Fibroblast of the conjunctiva (primary cell): ENCODE data around the gene EXTL1.

Source experiments
- DNase-seq: peaks from one replicate; pipeline ENCODE4 v3.0.0-alpha.2; 2010; ENCODE audit warnings: low read depth

Gene EXTL1

GRCh38 chr1:25997828-25998761, 23.5 kb upstream of the EXTL1 start, which contains the start of gene PAFAH2:
TSS of gene PAFAH2 (minus strand) at chr1:25998063. CDS start at chr1:25990816, 7,247 bp downstream.
- peak; percentile 98 for DNase-seq

GRCh38 chr1:25999041-25999800, 22.4 kb upstream of the EXTL1 start:
- DNase-seq = no peak

GRCh38 chr1:26003262-26003661, 18.3 kb upstream of the EXTL1 start:
- no peak for DNase-seq

DNA sequence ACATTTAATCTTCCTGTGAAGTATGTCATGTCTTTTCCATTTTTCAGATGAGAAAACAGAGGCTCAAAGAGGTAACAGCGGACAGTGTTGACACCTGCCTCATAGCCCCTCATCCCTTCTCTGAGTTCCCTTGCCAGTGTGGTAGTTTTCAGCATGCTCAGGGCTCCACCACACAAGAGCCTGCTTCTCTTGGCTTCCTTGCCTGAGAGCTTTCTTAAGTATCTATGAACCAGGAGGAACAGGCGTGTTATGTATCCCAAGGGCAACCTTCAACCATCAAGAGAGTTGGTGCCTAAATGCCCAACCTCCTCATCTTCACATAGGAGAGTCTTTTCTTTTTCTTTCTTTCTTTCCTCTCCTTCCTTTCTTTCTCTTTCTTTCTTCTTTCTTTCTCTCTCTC, 17.8 kb upstream of the EXTL1 start:
- no peak for DNase-seq

- DNase-seq = no peak
These were observed 16.0 kb upstream of the EXTL1 start for GRCh38 chr1:26005434-26006105.

- no peak for DNase-seq
These were observed 14.9 kb upstream of the EXTL1 start for GRCh38 chr1:26006710-26007109.

GRCh38 chr1:26009796-26010447, 11.7 kb upstream of the EXTL1 start:
- DNase-seq = no peak

GRCh38 chr1:26010825-26011224, 10.8 kb upstream of the EXTL1 start:
- DNase-seq = no peak

- DNase-seq = no peak
These were observed 8.7 kb upstream of the EXTL1 start for GRCh38 chr1:26012864-26013263.

DNA sequence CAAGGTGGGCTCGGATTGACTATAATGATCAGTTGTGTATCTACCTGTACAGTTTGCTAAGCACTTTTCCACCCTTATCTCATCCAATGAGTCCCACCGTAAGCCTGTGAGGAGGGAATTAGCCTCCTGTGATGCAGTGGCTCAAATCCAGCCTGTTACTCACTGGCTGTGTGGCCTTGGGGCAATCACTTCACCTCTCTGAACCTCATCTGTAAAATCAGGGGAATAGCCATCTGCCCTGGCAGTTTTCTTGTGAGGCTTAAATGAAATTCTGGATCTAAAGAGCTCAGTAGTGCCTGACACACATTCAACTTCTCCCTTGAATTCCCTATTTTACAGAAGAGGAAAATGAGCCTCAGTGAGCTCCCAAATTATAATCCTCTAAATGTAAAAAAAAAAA, 7.4 kb upstream of the EXTL1 start:
- DNase-seq = no peak

DNA sequence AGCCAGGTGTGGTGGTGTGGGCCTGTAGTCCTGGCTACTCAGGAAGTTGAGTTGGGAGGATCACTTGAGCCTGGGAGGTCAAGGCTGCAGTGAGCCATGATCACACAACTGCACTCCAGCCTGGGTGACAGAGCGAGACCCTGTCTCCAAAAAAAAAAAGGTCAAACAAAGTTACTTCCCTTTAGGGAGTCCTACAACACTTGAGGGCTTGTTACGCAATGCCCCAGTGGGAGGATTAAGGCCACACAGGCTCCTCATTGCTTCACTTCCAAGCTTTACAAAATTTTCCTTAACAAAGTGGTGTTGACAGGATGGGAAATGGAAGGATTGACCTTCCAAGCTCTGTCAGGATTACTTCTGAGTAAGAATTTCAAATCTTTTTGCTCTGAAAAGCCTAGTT, 6.2 kb upstream of the EXTL1 start:
- peak; percentile 23 for DNase-seq

DNA sequence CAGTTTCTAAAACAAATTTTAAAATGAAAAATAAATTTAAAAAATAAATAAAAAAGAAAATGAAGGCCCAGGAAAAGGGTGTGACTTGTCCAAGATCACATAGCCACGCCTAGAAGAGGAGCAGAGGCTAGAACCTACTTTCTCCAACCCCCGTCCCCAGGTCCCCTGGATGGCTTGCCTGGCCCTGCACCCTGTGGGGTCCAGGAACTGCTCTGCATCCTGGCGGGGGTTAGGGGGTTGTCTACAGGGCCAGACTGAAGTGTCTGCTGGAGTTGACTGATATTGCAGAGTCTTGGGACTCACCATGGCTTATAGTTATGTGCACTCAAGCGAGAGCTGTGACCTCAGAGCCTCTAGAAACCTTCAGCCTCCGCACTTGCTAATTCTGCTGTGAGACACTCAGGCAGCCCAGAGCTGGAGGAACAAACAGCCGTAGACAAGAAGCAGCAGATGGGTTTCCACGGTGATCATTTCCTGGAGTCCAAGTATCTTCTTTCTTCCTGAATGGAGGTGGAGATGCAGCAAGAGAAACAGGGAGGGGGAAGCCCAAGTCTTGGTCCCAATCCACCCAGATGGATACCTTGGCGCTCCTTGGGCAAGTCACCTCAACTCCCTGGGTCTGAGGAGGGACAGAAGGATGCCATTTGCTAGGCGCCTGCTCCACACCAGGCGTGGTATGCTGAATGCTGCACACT, 5.2 kb upstream of the EXTL1 start:
- no peak for DNase-seq

DNA sequence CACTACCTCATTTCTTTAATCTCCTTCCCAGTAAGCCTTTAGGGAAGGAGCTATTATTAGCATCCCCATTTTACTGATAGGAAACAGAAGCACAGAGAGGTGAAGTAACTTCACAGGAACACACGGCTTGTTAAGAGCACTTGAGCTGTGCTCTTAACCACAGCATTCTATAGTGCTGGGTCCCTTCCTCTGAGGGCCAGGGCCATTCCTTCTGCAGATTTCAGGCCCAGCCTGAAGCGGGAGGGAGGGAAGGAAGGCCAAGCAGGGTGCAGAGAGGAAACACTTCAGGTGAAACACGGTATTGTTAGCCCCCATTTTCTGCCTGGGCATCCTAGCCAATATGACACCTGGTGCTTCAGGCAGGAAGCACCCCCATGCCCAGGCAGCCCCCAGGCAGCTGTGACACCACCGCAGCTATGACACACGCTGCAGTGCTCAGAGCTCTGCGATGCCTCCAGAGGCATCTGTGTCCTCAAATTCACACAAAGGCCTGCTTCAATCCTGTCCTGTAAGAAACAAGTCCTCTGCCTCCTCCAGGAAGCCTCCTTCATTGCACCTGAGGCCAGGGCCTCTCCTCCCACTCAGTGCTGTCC, 4.5 kb upstream of the EXTL1 start:
- DNase-seq = no peak

DNA sequence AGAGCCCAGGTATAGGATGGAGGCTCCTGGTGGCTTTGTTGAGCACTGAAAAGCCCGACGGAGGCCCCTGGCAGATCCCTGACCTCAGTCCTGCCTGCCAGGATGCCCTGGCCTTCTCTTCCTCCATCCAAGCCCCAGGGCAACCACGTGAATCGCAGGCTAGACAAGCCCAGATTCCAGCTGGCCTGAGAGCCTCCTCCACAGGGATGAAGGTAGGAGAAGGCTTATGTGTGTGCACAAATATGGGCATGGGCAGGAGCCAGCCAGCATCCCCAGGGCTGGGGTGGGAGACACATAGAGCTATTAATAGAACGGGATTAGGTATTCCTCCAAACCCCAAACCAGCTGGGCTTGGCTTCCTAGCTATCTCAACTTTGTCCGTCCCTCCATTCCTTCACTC, 4.0 kb upstream of the EXTL1 start:
- DNase-seq = no peak

- no peak for DNase-seq
These were observed 1.8 kb upstream of the EXTL1 start for GRCh38 chr1:26019641-26020315.

DNA sequence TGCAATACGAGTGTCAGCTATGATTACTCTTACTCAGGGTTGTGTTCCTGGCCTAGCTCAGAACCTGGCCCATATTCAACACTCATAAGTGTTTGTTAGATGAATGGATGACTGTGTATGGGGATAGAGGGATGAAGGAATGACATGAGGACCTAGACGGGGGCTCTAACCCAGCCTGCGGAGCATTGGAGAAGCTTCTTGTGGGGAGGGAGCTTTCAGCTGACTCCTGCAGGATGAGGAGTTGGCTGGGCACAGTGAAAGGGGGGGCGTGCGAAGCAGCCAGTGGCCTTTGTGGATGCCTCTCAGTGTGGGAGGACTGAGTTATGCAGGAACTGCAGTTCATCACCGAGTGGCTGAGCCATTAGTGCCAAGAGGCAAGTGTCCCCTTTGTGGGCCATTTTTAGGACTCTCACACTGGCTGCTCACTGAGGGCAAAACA, 1.2 kb upstream of the EXTL1 start:
- DNase-seq = no peak

DNA sequence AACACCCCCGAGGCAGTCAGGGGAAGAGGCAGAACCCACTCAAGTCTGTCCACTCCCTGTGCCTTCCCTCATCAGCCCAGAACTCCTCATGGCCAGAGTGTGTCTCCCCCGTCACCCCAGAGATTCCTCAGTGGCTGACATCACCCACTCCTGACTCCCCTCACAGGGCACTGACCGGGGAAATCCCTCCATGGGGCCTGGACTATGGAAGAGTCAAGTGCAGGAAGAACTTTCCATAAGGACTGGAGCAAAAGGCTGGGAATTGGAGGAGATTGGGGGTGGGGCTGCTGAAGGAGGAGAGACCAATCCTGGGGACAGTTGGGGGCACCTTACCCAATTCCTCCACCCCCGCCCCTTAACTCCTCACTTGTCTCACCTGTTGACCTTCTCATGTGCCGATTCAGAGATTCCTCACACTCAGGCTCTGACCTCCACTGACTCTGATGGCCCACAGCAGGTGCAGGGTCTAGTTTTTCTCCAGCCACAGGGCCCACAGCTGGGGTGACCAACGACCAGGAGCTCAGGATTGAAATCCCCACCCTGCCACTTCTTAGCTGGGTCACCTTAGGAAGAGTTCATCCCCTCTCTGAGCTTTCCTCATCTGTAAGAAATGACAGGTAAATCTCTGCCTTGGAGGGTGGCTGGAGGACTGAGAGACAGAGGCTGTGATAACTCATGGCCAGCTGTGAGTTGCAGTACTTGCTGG, 481 bp upstream of the EXTL1 start:
- DNase-seq = no peak

DNA sequence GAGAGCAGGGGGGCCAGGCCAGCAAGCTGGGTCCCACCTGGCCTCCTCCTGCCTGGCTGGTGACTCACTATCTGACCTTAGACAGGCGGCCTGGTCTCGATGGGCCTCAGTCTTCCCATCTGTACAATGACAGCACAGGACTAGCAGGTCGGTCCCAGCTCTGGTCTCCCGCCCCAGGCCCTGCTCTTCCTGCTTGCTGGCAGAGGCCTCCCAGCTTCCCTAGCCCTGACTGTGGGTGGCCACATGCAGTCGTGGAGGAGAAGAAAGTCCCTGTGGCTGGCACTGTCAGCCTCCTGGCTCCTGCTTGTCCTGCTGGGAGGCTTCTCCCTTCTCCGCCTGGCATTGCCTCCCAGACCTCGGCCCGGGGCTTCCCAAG, 817 bp downstream of the EXTL1 start:
- no peak for DNase-seq

GRCh38 chr1:26023009-26023408, 1.4 kb downstream of the EXTL1 start:
- no peak for DNase-seq

DNA sequence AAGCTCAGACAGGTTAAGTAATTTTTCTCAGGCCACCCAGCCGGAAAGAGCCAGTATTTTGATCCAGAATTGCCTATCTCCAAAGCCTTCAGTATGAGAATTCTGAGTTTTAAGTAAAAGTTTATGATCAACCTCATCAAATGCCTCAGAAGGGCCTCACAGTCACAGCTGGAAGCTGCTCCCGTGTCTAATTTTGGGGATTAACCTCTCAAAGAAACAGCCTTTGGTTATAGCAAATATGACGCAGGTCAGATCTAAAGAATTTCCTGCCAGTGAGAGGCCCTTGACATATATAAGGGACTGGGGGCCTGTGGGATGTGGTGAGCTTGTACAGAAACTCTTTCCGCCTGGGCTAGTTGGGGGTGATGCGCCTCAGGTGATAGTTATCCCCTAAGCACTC, 2.3 kb downstream of the EXTL1 start:
- no peak for DNase-seq
